HepG2 (cell line): ENCODE results near the gene HBA1. TPM values are rescaled to one million over a fixed set of nuclear protein-coding genes. Genes with fewer than 3 reads are reported as not detected.

ENCODE experiments used
- ATAD3A ChIP-seq: sonication (generic); formaldehyde crosslinking; IDR thresholded peaks from 2 replicates; pipeline ENCODE4 v1.4.0; 2020; ENCODE audit warnings: missing genetic modification reagents
- BCL6 ChIP-seq: IDR thresholded peaks from 2 replicates; pipeline ENCODE4 v1.6.1; 2016; ENCODE audit warnings: missing genetic modification reagents, missing compliant biosample characterization
- DR1 ChIP-seq: sonication (generic); formaldehyde crosslinking; IDR thresholded peaks from 2 replicates; pipeline ENCODE4 v1.8.0; 2021; ENCODE audit warnings: mild to moderate bottlenecking, missing genetic modification reagents, inconsistent platforms
- FIP1L1 ChIP-seq: fragments of 200-400 bp; formaldehyde crosslinking; IDR thresholded peaks from 2 replicates; pipeline ENCODE4 v1.6.1; 2018; ENCODE audit warnings: low read depth, mild to moderate bottlenecking, low read length, moderate library complexity, borderline replicate concordance; ENCODE audit not compliant: insufficient read depth
- FOXP4 ChIP-seq: sonication (generic); formaldehyde crosslinking; IDR thresholded peaks from 2 replicates; pipeline ENCODE4 v1.4.0; 2020; ENCODE audit warnings: missing genetic modification reagents
- GATA4 ChIP-seq: sonication (generic); IDR thresholded peaks from 2 replicates; pipeline ENCODE4 v1.6.1; 2016; ENCODE audit warnings: antibody characterized with exemption, low read depth, borderline replicate concordance
- HNRNPK ChIP-seq: fragments of 200-400 bp; formaldehyde crosslinking; IDR thresholded peaks from 2 replicates; pipeline ENCODE4 v1.6.1; 2018; ENCODE audit warnings: low read length, low read depth, moderate library complexity, mild to moderate bottlenecking; ENCODE audit not compliant: poor library complexity, severe bottlenecking
- IKZF1 ChIP-seq: fragments of 450-650 bp; IDR thresholded peaks from 2 replicates; pipeline ENCODE4 v1.7.1; 2016
- NR2F6 ChIP-seq, 2 experiments: IDR thresholded peaks; 2 replicates each; pipeline ENCODE4 v1.6.1; 2016; ENCODE audit warnings: antibody characterized with exemption in 1 of 2, mild to moderate bottlenecking in 1 of 2
- PLRG1 ChIP-seq: fragments of 450-650 bp; conservative IDR thresholded peaks from 2 replicates; pipeline ENCODE4 v1.6.1; 2016
- REPIN1 ChIP-seq: sonication (generic); formaldehyde crosslinking; IDR thresholded peaks from 2 replicates; pipeline ENCODE4 v1.8.0; 2022; ENCODE audit warnings: missing genetic modification reagents, low read depth, mild to moderate bottlenecking, borderline replicate concordance
- SALL1 ChIP-seq: sonication (generic); formaldehyde crosslinking; IDR thresholded peaks from 2 replicates; pipeline ENCODE4 v1.8.0; 2022; ENCODE audit warnings: mild to moderate bottlenecking, missing genetic modification reagents
- SCMH1 ChIP-seq: sonication (generic); formaldehyde crosslinking; IDR thresholded peaks from 2 replicates; pipeline ENCODE4 v1.9.0; 2021; ENCODE audit warnings: missing genetic modification reagents, mild to moderate bottlenecking, borderline replicate concordance
- SOX6 ChIP-seq, 2 experiments: fragments of 450-650 bp in 1 of 2; sonication (generic) in 1 of 2; formaldehyde crosslinking in 1 of 2; IDR thresholded peaks; 2 replicates each; pipeline versions ENCODE4 v1.4.0 to v1.6.1; 2017 to 2020; ENCODE audit warnings: antibody characterized with exemption in 1 of 2, mild to moderate bottlenecking in 1 of 2, missing genetic modification reagents in 1 of 2
- TBP ChIP-seq: sonication (generic); formaldehyde crosslinking; IDR thresholded peaks from 2 replicates; pipeline ENCODE4 v1.5.0; 2020; ENCODE audit warnings: missing genetic modification reagents
- TFE3 ChIP-seq: IDR thresholded peaks from 2 replicates; pipeline ENCODE4 v1.6.1; 2016
- TMF1 ChIP-seq: sonication (generic); formaldehyde crosslinking; IDR thresholded peaks from 2 replicates; pipeline ENCODE4 v1.8.1; 2022; ENCODE audit warnings: low read depth, missing genetic modification reagents
- ZFP36L2 ChIP-seq: sonication (generic); formaldehyde crosslinking; IDR thresholded peaks from 2 replicates; pipeline ENCODE4 v1.4.0; 2020; ENCODE audit warnings: missing genetic modification reagents
- ZNF101 ChIP-seq: sonication (generic); formaldehyde crosslinking; IDR thresholded peaks from 2 replicates; pipeline ENCODE4 v1.4.0; 2020; ENCODE audit warnings: mild to moderate bottlenecking, low read depth, missing genetic modification reagents, borderline replicate concordance
- ZNF225 ChIP-seq: sonication (generic); formaldehyde crosslinking; IDR thresholded peaks from 2 replicates; pipeline ENCODE4 v1.4.0; 2020; ENCODE audit warnings: mild to moderate bottlenecking, missing genetic modification reagents
- ZNF260 ChIP-seq: sonication (generic); formaldehyde crosslinking; IDR thresholded peaks from 2 replicates; pipeline ENCODE4 v1.4.0; 2020; ENCODE audit warnings: missing genetic modification reagents, low read depth, mild to moderate bottlenecking, borderline replicate concordance
- ZNF317 ChIP-seq: sonication (generic); formaldehyde crosslinking; IDR thresholded peaks from 2 replicates; pipeline ENCODE4 v1.5.0; 2020; ENCODE audit warnings: mild to moderate bottlenecking, missing genetic modification reagents
- ZNF44 ChIP-seq: sonication (generic); formaldehyde crosslinking; IDR thresholded peaks from 2 replicates; pipeline ENCODE4 v1.5.1; 2020; ENCODE audit warnings: mild to moderate bottlenecking, missing genetic modification reagents
- ZNF607 ChIP-seq: sonication (generic); formaldehyde crosslinking; IDR thresholded peaks from 2 replicates; pipeline ENCODE4 v1.5.1; 2020; ENCODE audit warnings: missing genetic modification reagents, mild to moderate bottlenecking, borderline replicate concordance
- ZNF670 ChIP-seq: sonication (generic); formaldehyde crosslinking; IDR thresholded peaks from 2 replicates; pipeline ENCODE4 v1.8.0; 2022; ENCODE audit warnings: mild to moderate bottlenecking, missing genetic modification reagents, borderline replicate concordance
- ZNF709 ChIP-seq: sonication (generic); formaldehyde crosslinking; IDR thresholded peaks from 2 replicates; pipeline ENCODE4 v1.5.0; 2020; ENCODE audit warnings: mild to moderate bottlenecking, missing genetic modification reagents
- ZNF713 ChIP-seq: sonication (generic); formaldehyde crosslinking; IDR thresholded peaks from 2 replicates; pipeline ENCODE4 v1.4.0; 2020; ENCODE audit warnings: mild to moderate bottlenecking, missing genetic modification reagents
- ZNF773 ChIP-seq: sonication (generic); formaldehyde crosslinking; IDR thresholded peaks from 2 replicates; pipeline ENCODE4 v1.4.0; 2020; ENCODE audit warnings: missing genetic modification reagents, borderline replicate concordance
- ZSCAN25 ChIP-seq: sonication (generic); formaldehyde crosslinking; IDR thresholded peaks from 2 replicates; pipeline ENCODE4 v1.8.0; 2022; ENCODE audit warnings: mild to moderate bottlenecking, missing genetic modification reagents
- polyA plus RNA-seq, 8 experiments: library from polyadenylated mRNA; depleted of rRNA in 3 of 8; stranded (reverse) in 7 of 8; unstranded in 1 of 8; fragments of >200 nt; fragmentation: Illumina TruSeq in 4 of 8; extraction: Trizol in 4 of 8; gene quantifications; 2 replicates each; pipeline versions ENCODE4 v1.2.1 to v1.2.3, GENCODE V29; 2011 to 2016; ENCODE audit warnings: low read depth in 4 of 8, missing spikeins in 1 of 8, mixed read lengths in 1 of 8; ENCODE audit not compliant: insufficient read depth in 1 of 8
- total RNA-seq, 5 experiments: library from RNA; depleted of rRNA; stranded (reverse); fragments of >200 nt; fragmentation: Illumina TruSeq; extraction: Trizol; gene quantifications; 2 replicates each; pipeline ENCODE4 v1.2.3, GENCODE V29; 2016; ENCODE audit warnings: low read depth in 1 of 5

The HBA1 gene
- total and polyA plus RNA-seq, 2 of the 13 experiments (the other 11 are each of a cell fraction or from before 2014, with no cell fraction given) = 0.59 TPM; not detected in 1

- peak; percentile 71; the same call in 1 of the 2 replicates for TF ChIP-seq SALL1 (CRISPR knock-in tag)
- TF ChIP-seq GATA4 = no peak
- TF ChIP-seq FOXP4 (CRISPR knock-in tag) = no peak
- TF ChIP-seq ZNF670 (CRISPR knock-in tag) = no peak
- TF ChIP-seq HNRNPK = no peak
- TF ChIP-seq TFE3 (CRISPR knock-in tag) = no peak
- TF ChIP-seq ZNF225 (CRISPR knock-in tag) = no peak
- no peak for TF ChIP-seq ZNF260 (CRISPR knock-in tag)
- no peak for TF ChIP-seq TMF1 (CRISPR knock-in tag)
- no peak for TF ChIP-seq BCL6
- TF ChIP-seq ZNF44 = no peak
- no peak for TF ChIP-seq SCMH1 (CRISPR knock-in tag)
- TF ChIP-seq ZNF713 (CRISPR knock-in tag) = no peak
- TF ChIP-seq ZNF773 (CRISPR knock-in tag) = no peak
- no peak for TF ChIP-seq ZNF607 (CRISPR knock-in tag)
- no peak for TF ChIP-seq IKZF1
- peak; percentile 90 for TF ChIP-seq NR2F6 (IDR thresholded peaks at IDR 0.05)
- peak; percentile 96 for TF ChIP-seq NR2F6 (CRISPR knock-in tag; IDR thresholded peaks at IDR 0.05)
- TF ChIP-seq ZNF317 = no peak
- no peak for TF ChIP-seq DR1
- TF ChIP-seq REPIN1 = no peak
- TF ChIP-seq ZFP36L2 (CRISPR knock-in tag) = no peak
- no peak for TF ChIP-seq TBP (CRISPR knock-in tag)
- TF ChIP-seq PLRG1 = no peak
- no peak for TF ChIP-seq SOX6 (IDR thresholded peaks at IDR 0.05)
- TF ChIP-seq SOX6 (CRISPR knock-in tag; IDR thresholded peaks at IDR 0.05) = peak; percentile 38; the same call in 1 of the 2 replicates
- no peak for TF ChIP-seq FIP1L1
- TF ChIP-seq ZSCAN25 = peak; percentile 82; the same call in 1 of the 2 replicates
- 0 out of 2 replicates have a peak, but pooled peaks have one; percentile 33 for TF ChIP-seq ZNF709 (CRISPR knock-in tag)
- no peak for TF ChIP-seq ATAD3A (CRISPR knock-in tag)
- no peak for TF ChIP-seq ZNF101
Measured at GRCh38 chr16:162271-162991, 14.0 kb upstream of the HBA1 start (continued).
